NCI-H2171 treated with DMSO at 0.1 percent for 48 hours (cell line): ENCODE data around the gene PHF24.

Experiments
- DNase-seq: peaks from one replicate; lab custom pipeline; 2025; lab: John Stamatoyannopoulos, UW

Gene PHF24

DNA sequence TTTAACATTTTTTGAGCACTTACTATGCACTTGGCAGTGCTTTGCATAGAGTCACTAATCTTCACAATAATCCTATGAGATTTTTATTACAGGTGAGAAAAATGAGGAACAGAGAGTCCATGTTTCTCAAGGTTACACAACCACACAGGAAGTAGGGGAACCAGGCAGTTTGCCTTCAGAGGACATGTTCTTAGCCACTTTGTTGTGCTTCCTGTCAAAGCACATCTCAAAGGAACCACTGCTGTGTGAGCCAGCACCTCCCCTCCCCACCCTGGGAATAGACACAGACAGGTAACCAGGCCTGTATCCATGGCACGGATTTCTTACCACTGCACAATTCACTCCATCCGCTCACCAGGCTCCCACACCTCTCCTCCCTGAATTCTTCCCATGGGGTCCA, 25.1 kb downstream of the PHF24 start:
- DNase-seq, result no peak

DNA sequence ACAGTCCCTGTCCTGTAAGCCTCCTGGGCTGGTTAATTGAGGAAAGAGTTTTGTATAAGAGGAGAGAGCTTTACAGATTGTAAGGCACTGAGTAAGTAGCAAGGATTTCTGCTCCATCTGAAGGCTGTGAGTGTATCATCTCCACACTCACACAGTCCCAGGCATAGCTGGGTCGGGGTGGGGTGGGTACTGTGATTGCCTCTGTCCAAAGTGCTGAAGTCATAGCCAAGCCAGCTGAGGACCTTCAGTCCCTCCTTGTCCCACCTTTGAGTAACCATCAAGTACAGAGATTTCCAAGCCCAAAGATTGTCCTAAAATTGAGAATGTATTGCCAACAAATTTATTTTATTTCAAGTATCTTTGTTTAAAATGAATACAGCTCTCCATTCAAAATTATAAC, 26.0 kb downstream of the PHF24 start:
- DNase-seq, result no peak

GRCh38 chr9:34985311-34985899, 27.3 kb downstream of the PHF24 start:
- peak; percentile 32 for DNase-seq

DNA sequence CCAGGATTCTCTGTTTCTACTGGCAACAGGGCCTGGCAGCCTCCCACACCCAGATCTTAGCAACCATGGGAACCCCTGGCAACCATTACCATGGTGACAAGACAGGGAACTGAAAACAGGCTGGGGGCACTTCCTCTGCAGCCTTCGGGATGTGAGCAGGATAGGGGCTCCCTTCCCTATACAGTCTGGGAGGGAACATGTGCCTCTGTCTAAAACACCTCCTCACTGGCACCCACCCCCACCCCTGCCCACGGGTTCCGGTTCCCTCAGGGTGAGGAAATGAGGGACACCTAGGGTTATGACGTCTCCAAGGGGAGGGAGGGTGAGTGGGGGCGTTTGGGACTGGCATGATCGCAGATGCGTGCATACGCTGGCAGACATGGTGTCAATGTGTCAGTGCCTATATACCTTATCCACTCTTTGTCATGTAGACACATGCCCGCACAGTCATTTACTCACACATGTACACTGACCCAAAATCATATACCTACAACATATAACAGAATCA, 28.5 kb downstream of the PHF24 start:
- peak; percentile 40 for DNase-seq

GRCh38 chr9:34987160-34987901, 29.2 kb downstream of the PHF24 start:
- DNase-seq, result no peak

DNA sequence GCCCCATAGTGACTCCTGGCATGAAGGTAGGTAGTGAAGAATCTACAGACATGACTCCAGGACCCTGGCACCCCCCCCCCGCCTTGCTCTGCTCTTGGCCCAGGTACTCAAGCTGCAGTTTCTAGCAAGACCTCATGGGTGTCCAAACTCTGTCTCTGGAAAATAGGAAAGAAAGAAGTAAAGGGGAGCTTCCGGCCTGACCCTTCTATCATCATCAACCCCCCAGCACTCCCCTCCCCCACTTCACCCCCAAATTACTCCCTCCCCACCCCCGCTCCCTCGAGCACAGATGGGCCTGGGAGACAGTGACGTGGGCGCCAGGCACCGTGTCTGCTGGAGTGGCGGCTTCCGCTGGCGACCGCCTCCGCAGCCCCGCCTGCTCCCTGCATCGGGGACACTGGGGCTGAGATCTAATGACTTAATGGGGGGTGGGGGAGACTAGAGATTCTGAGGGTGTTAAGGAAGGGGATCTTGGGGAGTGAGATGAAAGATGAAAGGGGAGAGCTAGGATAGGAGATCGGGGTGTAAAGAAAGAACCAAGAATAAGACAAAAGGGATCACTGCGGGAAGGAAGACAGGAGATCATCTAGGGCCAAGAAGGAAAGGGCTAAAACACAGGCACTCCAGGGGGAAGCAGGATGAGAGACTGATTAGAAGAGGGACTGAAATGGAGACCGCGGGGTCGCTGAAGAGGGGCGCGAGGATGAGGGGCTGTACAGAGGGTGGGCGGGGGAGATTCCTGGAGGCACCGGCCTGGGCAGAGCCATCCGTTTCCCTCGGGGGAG, 30.3 kb downstream of the PHF24 start:
- peak; percentile 49 for DNase-seq

DNA sequence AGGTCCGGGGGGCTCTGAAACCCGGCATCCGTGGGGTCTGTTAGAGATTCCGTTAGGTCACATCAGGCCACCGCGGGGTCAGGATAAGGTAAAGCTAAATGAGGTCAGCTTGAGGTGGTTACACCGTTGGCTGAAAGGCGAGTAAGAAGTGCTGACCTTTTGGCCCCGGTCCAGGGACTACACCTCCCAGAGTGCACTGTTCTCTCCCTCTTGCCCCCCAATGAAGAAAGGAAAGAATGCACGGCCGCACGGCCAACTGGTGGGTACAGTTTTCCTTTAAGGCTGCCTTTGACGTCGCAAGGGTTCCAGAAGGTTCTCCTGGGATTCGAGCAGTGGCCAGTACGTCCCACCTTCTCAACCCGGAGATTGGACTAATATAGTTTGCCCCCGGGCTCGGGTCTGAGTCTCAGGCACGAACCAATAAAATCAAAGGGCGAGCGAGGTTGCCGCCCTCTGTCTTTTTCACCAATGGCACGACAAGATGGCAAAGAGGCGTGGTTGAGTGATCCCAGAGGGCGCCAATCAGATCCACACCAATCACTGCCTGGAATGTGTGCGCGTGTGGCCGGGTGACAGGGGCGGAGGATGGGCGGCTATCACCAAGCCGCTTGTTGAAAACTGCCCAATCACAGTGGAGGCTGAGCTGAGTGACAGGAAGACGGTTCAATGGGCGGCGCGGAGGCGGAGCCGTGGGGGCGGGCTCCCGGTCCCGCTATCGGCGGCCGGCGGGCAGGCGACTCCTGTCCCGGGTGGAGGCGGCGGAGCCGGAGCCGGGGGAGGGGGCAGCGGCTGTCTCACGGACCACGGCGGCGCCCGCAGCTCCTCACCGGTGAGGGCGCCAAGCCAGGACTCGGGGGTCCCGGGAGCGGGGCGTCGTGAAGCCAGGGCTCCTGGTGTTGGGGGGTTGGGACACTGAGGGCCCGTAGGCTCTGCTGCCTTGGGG, 31.2 kb downstream of the PHF24 start, which contains the start of gene DNAJB5:
TSS of gene DNAJB5 (plus strand) at position 743 of the 943 bp plus-strand sequence. CDS start 886 bp downstream, outside the sequence.
- peak; percentile 96 for DNase-seq

- peak; percentile 34 for DNase-seq
Measured at GRCh38 chr9:34989946-34990635, 32.0 kb downstream of the PHF24 start.

DNA sequence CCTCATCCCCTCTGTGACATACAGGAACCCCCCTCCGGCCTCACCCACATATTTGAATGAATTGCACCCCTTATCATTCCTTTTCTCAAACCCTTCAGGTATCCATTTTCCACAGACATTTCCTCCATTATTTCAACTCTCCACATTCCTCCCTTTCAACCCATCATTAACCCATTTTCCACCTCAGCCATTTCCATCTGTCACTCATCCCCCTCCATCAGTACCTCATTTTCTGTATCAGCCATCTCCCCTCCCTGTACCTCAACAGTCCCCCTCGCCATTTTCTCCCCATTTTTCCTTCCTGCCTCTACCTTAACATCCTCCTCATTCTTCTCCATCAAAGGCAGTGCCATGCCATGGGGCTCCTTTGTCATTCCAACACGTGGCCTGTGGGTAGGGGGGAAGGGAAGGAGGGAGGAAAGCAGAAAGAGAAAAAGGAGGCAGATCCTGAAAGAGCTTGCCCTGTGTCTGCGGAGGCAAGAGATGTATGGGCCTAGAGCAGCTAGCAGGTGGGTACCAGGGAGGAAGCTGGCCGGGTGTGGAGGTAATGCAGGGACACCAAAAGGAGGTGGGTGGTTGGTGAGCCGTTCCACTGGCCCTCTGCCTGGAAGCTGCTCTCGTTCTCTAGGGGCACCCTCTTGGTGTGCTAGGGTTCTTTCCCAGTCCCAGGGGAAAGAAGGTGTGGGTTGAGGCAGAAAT, 33.0 kb downstream of the PHF24 start:
- no peak for DNase-seq

DNA sequence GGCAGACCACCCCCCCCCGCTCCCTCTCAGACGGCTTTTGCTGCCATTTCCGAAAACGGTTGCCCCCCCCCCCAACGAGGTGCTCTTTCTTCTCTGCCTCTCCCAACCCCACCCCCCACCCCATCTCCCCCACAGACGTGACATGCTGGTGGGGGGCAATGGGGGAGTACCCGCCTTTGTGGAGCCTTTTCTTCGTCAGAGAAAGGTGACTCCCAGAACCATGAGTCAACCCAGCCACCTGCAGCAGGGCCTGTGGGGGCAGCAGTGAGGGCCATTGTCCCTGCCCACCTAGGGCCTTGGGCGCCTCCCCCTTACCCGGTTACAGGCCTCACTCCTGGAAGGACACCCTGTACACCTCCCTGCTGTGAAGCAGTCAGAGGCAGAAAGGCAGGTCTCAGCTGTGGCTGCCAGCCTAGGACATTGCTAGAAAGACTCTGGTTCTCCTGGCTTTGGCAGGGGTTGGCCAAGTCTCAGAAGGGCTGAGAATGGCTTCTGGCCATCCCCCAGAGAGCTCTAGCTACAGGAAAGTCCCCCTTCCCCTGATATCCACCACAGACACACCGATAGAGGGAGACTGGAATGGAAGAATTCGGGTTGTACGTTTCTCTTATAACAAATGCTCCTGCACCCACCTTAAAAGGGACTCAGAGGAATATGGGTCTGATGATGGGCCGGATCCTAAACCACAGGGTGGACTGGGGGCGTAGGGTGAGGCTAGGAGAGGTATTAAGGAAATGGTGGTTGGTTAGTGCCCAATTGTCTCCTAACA, 33.7 kb downstream of the PHF24 start:
- DNase-seq, result no peak

DNA sequence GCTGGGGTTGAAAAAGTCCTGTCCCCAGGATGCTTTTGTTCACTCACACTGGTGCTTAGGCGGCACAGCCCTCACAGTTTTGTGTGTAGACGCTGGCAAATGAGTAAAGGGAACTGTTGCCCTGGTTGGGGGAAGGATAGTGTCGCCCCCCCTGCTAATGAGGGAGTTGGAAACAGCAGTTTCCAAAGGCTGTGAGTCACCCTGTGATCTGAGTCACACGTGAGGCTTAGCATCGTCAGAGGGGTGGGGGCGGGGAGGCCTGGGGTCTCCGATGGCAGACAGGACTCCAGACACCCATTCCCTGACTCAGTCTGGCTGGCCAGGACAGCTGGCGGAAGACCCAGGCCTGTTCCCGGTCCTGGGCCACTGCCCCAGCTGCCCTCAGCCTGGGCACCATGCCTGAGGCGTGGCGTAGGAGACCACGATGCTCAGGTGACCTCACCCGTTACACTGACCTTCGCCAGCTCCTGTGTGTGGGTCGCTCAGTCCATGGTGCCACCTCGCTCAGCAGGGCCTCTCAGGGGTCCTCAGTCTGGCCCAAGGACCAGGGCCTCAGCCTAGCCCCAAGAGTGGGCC, 34.4 kb downstream of the PHF24 start:
- no peak for DNase-seq

- no peak for DNase-seq
Measured at GRCh38 chr9:34993502-34994259, 35.6 kb downstream of the PHF24 start.

DNA sequence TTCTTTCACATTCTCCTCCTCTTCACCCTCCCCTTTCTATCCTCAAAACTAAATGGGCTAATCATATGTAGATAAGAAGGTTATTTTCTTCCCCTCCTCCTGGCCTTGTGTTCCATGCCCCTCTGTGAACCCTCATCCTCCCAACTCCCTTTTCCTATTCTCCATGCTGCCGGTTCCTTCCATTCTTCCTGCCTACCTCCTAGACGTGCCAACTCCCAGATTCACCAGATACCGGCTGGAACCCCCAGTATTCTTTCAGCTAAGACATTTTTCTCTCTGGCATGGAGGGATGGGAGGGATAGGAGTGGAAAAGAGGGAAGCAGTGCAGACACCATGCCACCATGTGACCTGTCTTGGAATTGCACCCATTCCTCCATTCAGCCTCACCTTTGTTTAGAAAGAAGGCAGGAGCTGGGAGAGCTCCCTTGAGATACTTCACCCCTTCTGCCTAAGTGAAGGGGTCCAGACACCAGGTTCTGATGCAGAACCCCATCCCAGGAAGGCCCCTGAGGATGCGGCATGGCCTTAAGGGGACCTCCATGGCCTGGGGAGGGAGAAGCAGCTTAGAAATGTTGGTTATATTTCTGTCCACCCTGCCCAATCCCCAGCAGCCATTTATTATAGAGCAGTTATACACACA, 36.3 kb downstream of the PHF24 start:
- peak; percentile 46 for DNase-seq

DNA sequence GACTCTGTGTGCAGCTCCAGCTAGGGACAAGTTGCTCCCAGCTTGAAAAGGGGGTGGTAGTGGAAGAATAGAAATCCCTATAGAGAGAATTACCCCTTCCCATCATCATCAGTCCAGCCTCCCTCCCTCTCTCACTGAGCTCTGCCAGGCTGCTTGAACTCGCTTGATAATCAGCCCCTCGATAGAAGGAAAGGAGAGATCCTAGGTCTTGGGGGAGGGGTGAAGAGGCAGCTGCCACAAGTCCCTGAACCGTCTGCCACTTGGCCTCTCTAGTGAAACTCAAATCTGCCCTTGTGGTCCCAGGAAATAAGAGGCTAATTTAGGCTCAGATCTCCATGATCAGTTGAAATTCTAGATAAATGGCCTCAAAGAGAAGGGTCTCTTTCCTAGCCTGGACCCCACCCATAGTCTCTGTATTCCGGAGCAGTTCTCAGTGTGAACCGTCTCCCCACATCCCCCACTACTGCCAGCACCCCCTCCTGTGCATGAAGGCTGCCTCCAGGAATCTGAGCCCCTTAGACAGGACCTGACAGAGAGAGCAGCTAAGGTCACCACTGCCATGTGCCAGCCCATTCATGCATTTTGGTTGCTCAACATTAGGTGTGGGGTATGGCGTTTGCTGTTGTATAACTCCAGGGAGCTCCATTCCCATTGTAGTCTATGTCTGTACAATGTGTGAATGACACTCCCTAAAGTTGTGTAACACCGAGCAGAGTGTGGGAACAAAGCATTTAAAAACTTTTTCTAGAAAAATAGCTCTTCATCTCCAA, 37.0 kb downstream of the PHF24 start:
- peak; percentile 69 for DNase-seq

- no peak for DNase-seq
Measured at GRCh38 chr9:34995670-34996060, 37.6 kb downstream of the PHF24 start.

DNA sequence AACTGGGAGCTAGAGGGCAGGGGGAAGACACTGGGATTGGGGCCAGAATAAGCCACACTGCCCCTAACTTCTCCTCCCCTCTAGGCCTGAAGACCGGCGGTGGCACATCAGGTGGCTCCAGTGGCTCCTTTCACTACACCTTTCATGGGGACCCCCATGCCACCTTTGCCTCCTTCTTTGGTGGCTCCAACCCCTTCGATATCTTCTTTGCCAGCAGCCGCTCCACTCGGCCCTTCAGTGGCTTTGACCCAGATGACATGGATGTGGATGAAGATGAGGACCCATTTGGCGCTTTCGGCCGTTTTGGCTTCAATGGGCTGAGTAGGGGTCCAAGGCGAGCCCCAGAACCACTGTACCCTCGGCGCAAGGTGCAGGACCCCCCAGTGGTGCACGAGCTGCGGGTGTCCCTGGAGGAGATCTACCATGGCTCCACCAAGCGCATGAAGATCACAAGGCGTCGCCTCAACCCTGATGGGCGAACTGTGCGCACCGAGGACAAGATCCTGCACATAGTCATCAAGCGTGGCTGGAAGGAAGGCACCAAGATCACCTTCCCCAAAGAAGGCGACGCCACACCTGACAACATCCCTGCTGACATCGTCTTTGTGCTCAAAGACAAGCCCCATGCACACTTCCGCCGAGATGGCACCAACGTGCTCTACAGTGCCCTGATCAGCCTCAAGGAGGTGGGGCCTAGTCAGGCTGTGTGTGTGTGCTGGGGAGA, 38.3 kb downstream of the PHF24 start:
- no peak for DNase-seq

DNA sequence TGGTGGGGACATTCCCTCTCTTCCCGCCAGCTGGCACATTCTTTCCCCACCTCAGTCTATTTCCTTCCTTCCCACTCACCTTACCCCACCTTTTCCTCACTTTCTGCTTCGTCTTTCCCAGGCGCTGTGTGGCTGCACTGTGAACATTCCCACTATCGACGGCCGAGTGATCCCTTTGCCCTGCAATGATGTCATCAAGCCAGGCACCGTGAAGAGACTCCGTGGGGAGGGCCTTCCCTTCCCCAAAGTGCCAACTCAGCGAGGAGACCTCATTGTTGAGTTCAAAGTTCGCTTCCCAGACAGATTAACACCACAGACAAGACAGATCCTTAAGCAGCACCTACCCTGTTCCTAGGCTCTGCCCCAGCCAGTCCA, 38.8 kb downstream of the PHF24 start:
- DNase-seq, result no peak
